ENCODE data around the gene SCO2.

The SCO2 gene

GRCh38 chr22:50473855-50474671, 51.3 kb downstream of the SCO2 start:
- no peak for DNase-seq
